BE2C (cell line): Measurements from ENCODE around the gene LAMA3.

Experiments
- DNase-seq: peaks from one replicate; pipeline ENCODE4 v3.0.0-alpha.2; 2020
- H3K27me3 ChIP-seq: fragments of 250-450 bp; sonication (Bioruptor Pico); 2 replicates; pipeline ENCODE4 v1.5.1; 2020; ENCODE audit warnings: mild to moderate bottlenecking
- H3K36me3 ChIP-seq: fragments of 250-450 bp; sonication (Bioruptor Pico); 2 replicates; pipeline ENCODE4 v1.5.1; 2020; ENCODE audit warnings: mild to moderate bottlenecking
- H3K4me1 ChIP-seq: fragments of 250-450 bp; sonication (Bioruptor Pico); 2 replicates; pipeline ENCODE4 v1.5.1; 2020
- H3K4me3 ChIP-seq: 2 replicates; pipeline ENCODE4 v1.5.1; 2011; ENCODE audit warnings: low read depth, low read length
- H3K9me3 ChIP-seq: fragments of 250-450 bp; sonication (Bioruptor Pico); 2 replicates; pipeline ENCODE4 v1.5.1; 2020
- TF ChIP-seq, protein P1 (sequence below): IDR thresholded peaks from 2 replicates; pipeline ENCODE4 v1.5.1; 2012; ENCODE audit warnings: mild to moderate bottlenecking, low read depth, low read length

LAMA3 gene

DNA sequence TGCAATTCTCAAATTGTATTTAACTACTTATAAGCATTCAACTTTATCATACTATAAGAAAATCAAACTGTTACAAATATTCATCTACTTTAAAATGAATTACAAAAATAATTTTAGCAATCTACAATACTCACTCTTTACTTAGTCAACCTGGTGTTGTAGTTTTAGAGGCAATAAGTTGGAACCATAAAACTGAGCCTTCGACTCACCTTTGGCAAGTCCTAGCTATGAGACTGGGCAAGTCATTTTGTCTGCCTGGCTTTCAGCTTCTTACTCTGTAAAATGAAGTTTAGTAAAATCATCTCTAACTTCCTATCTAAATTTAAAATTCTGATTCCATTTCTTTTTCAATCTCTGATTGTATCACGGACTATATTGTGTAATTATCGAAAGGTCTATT lies 161.0 kb downstream of the LAMA3 start:
- H3K36me3 ChIP-seq: no peaks in the 10 kb centered on the region
- no peaks in the 10 kb centered on the region for H3K4me1 ChIP-seq
- H3K4me3 ChIP-seq: no peak overlapping the region
- H3K27me3 ChIP-seq: no peaks in the 10 kb centered on the region
- no peak for DNase-seq
- TF ChIP-seq, protein P1, sequence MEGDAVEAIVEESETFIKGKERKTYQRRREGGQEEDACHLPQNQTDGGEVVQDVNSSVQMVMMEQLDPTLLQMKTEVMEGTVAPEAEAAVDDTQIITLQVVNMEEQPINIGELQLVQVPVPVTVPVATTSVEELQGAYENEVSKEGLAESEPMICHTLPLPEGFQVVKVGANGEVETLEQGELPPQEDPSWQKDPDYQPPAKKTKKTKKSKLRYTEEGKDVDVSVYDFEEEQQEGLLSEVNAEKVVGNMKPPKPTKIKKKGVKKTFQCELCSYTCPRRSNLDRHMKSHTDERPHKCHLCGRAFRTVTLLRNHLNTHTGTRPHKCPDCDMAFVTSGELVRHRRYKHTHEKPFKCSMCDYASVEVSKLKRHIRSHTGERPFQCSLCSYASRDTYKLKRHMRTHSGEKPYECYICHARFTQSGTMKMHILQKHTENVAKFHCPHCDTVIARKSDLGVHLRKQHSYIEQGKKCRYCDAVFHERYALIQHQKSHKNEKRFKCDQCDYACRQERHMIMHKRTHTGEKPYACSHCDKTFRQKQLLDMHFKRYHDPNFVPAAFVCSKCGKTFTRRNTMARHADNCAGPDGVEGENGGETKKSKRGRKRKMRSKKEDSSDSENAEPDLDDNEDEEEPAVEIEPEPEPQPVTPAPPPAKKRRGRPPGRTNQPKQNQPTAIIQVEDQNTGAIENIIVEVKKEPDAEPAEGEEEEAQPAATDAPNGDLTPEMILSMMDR: no peak
- no peaks in the 10 kb centered on the region for H3K9me3 ChIP-seq

DNA sequence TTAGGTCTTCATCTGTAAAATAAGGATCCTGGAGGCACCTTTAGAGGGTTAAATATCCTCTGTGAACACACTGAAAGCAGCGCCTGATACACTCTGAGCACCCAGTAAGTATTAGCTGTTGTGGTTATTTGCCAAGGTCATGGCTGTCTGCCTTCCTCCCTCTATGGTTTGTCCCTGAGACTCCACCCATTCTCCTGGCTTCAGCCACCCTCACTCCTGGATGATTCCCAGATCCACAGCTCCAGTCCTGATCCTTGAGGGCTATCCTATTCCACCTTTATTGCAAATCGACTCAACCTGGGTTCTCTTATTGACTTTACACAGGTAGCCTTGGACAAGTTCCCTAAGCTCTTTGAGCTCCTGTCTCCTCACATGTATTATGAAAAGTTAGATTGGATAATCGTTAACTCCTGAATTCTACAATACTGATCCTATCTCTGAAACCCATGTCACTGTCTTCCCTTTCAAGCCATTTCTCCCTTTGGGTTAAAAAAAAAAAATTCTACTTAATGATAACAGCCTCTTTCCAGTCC lies 162.3 kb downstream of the LAMA3 start:
- Histone ChIP-seq H3K4me1 (no peaks in the 10 kb centered on the region), H3K36me3 (no peaks in the 10 kb centered on the region), H3K27me3 (no peaks in the 10 kb centered on the region), H3K9me3 (no peaks in the 10 kb centered on the region), H3K4me3 (no peak overlapping the region)
- DNase-seq: no peak
- TF ChIP-seq, protein P1: no peak

DNA sequence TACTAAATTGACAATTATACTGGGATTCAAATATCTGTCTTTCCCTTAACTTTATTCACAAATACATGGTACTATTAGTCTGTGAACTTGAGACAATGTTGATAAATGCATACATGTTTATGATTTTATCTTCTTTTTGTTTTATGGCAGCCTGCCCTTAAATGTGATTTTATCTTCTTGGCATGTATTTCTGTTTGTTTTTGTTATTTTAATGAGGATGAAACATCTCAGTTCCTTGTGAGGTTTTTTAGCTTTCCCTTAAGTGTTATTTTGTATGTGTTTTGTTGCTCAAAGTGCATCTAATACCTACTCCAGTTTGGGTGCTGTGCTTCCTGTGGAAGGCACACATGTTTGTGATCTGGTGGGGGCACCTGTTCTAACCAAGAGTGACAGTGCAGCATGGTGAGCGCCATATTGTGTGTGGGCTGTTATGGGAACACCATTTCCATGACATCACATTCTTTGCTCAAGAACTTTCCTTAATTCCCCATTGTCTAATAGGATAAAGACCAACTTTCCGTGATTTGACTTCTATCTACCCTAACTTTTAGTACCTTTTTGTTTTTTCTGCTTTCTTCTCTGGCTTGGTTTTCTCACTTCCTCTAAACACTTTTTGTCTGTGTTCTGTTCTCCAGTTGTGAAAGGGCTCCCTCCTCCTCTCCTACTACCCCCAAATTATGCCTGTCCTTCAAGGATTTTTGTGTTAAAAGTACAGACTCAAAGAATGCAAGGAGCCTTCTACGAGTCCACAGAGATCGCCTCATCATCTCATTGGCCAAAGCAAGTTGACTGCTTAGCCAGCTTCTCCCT lies 163.2 kb downstream of the LAMA3 start:
- H3K36me3 ChIP-seq: no peaks in the 10 kb centered on the region
- H3K27me3 ChIP-seq: no peaks in the 10 kb centered on the region
- H3K4me1 ChIP-seq: no peaks in the 10 kb centered on the region
- DNase-seq: no peak
- H3K4me3 ChIP-seq: no peak overlapping the region
- TF ChIP-seq, protein P1: no peak
- no peaks in the 10 kb centered on the region for H3K9me3 ChIP-seq

DNA sequence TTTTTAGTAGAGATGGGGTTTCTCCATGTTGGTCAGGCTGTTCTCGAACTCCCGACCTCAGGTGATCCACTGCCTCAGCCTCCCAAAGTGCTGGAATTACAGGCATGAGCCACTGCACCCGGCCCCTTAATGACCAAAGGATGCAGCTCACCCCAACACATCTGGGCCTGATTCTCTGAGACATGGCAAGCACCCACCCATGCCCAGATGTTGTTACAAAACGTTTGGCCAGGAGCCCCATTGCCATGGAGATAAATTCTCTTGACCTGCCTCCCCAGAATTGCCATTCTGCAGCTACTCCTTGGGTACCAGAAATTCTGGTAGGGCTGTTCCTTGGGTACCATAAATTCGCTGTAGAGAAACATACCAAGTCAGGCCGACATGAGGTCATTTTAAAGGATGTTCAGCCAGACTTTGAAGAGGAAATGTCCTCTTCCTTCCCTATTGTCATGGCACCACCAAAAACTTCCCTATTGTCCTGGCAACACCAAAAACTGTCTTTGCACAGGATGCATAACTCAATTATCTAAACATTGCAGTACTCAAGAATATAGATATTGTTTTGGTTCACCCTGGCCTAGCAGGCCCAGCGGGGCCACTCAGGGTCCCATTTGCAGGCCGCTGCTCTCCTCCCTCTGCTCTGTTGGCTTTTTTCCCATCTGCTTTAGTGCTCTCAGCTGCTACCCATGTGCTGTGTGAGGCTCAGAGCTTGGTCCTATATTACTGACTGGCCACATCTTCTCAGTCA lies 164.4 kb downstream of the LAMA3 start:
- Histone ChIP-seq H3K9me3 (no peaks in the 10 kb centered on the region), H3K27me3 (no peaks in the 10 kb centered on the region), H3K36me3 (no peaks in the 10 kb centered on the region), H3K4me1 (no peaks in the 10 kb centered on the region), H3K4me3 (no peak overlapping the region)
- TF ChIP-seq, protein P1: no peak
- DNase-seq: no peak

DNA sequence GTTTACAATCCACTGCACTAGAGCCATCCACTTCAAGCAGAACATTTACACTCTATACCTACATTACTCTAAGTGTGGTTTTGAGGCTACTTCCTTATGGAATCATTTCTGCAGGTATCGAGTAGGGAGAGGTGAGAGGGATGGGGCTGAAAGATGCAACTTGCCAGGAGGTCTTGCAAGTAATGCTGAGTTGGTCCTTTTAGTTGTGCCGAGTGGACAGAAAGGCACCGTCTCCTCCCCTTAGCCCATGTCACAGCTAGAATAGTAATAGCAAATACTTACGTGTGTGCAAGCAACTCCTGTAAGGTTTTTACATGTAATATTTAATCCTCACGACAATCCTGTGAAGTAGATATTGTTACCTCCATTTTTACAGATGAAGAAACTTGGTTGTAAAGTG lies 166.5 kb downstream of the LAMA3 start:
- TF ChIP-seq, protein P1: no peak
- Histone ChIP-seq H3K9me3 (no peaks in the 10 kb centered on the region), H3K27me3 (no peaks in the 10 kb centered on the region), H3K36me3 (no peaks in the 10 kb centered on the region), H3K4me3 (no peak overlapping the region), H3K4me1 (no peaks in the 10 kb centered on the region)
- no peak for DNase-seq
